GM19452 (cell line): ENCODE measurements around the gene FAIM2.
A peak's percentile ranks its signal among the peaks of the same experiment; 100 is the strongest.
"Not testable (repeated sequence)": the region's sequence is repeated elsewhere in the genome, so short reads cannot be mapped to it uniquely, and the experiment has no call there.

Source experiments
- ATAC-seq: cut with Tn5 transposase; IDR thresholded peaks from one replicate; pipeline ENCODE4 v1.9.1; 2021; ENCODE audit not compliant: unreplicated experiment

The FAIM2 gene

GRCh38 chr12:49866859-49867569, 36.7 kb downstream of the FAIM2 start:
- ATAC-seq, result no peak

GRCh38 chr12:49865782-49866135, 37.9 kb downstream of the FAIM2 start:
- no peak for ATAC-seq

DNA sequence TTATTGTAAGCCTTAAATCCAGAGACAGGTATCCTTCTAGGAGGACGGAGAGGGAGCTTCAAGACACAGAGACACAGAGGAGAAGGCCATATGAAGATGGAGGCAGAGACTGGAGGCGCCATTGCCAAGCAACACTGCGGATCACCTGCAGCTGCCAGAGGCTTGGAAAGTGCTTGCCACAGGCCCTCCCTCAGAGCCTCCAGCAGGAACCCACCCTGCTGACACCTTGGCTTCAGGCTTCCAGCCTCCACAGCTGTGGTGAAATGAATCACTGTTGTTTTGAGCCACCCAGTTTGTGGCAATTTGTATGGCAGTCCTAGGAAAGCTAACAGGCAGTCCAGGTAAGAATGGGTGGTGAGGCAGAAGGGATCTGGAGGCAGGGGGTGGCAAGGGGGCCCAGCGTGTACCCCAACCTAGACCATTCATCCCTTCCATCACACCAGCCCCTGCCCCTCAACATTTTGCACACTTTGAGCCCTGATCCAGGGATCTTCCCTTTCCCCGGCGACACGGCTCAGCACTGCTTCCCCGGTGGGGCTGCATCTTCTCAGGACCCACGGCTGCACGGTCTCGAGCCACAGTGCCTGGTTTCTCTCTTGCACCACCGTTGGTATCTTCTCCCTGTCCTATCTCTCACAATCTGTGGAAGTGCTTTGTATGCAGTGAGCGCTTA, 38.5 kb downstream of the FAIM2 start:
- no peak for ATAC-seq

DNA sequence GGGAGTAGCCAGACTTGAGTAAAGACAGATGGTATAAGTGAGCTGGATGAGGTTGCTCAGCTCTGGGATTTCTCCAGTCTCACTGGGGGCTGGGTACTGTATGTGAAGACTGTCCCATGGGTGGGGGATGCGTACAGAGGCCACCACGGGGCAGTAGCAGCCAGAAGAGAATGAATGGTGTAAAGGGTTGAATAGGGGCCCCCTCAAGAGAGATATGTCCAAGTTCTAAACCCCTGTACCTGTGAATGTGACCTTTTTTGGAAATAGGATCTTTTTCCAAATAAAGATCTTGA, 39.0 kb downstream of the FAIM2 start:
- ATAC-seq, result no peak

DNA sequence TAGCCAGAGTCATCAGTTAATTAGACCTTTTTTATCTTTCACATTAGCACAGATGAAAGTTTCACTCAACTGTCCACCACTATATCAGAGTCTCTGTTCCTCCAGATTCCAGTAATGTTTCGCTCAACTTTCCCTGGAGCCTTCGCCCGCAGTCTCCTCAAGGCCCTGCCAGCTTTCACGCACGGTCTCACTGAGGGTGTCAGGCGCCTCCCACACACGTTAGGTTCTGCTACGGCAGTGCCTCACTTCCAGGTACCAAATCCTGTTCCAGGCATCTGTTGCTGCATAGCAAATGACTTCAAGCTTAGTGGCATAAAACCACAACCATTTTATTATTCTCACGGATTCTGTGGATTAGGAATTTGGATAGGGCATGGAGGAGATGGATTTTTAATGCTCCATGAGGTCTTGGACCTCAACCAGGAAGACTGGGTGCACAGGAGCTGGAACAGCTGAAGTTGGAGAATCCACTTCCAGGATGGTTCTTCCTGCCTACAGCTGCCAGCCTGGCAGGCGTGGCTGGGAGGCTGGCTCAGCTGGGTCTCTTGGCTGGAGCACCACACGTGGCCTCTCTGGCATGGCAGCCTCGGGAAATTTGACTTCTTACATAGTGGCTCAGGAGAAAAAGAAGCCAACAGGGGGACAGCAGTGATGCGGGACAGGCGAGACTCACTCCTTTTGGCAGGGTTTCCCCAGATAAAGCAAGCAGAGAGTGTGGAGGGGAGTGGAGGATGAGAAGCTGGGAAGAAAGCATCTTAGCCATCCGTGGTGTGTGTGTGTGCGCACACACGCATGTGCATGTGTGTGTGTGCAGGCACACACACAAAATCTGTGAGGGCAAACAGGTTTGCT, 39.5 kb downstream of the FAIM2 start:
- no peak for ATAC-seq

DNA sequence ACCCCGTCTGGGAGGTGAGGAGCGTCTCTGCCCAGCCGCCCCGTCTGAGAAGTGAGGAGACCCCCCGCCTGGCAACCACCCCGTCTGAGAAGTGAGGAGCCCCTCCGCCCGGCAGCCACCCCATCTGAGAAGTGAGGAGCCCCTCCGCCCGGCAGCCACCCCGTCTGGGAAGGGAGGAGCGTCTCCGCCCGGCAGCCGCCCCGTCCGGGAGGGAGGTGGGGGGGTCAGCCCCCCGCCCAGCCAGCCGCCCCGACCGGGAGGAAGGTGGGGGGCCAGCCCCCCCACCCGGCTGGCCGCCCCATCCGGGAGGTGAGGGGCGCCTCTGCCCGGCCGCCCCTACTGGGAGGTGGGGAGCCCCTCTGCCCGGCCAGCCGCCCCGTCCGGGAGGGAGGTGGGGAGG, 42.8 kb downstream of the FAIM2 start:
- ATAC-seq, result not testable (repeated sequence)

- ATAC-seq, result not testable (repeated sequence)
Observed at GRCh38 chr12:49855890-49856289, 47.8 kb downstream of the FAIM2 start.

GRCh38 chr12:49854976-49855375, 48.7 kb downstream of the FAIM2 start:
- ATAC-seq, result no peak

- no peak for ATAC-seq
Observed at GRCh38 chr12:49853671-49854070, 50.0 kb downstream of the FAIM2 start.

DNA sequence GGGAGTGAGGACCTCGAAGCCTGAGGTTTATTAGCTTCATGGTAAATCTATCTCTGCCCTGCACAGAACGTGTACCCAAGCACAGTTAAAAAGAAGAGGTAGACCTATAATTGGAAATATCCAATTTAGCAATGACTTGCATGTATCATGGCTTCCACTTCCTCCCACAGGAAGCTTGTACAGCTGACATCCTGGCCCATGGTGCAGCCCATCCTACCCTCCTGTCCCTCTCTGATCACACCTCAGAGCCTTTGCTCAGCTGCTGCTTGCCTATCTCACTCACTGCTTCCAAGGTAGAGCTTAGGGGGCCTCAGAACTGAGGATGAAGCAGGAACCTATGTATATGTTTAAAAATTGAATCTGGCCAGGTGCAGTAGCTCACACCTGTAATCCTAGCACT, 56.5 kb downstream of the FAIM2 start:
- no peak for ATAC-seq

DNA sequence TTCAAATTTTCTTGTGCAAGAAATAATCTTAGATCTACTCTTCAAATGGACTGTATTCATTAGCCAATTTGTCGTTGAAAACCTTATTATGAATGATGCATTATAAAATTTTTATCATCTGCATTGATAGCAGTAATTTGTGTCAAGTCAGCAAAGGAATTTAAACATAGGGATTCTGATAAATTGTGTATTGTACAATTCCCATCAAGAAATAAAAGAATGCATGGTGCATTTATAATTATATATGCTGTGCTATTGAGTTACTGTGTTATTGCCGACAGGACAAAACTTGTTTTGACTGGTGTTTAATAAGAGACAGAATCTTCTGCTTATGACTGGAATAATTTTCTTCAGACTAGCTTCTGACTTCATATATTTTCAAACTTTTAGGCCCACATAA, 57.7 kb downstream of the FAIM2 start:
- ATAC-seq, result no peak

DNA sequence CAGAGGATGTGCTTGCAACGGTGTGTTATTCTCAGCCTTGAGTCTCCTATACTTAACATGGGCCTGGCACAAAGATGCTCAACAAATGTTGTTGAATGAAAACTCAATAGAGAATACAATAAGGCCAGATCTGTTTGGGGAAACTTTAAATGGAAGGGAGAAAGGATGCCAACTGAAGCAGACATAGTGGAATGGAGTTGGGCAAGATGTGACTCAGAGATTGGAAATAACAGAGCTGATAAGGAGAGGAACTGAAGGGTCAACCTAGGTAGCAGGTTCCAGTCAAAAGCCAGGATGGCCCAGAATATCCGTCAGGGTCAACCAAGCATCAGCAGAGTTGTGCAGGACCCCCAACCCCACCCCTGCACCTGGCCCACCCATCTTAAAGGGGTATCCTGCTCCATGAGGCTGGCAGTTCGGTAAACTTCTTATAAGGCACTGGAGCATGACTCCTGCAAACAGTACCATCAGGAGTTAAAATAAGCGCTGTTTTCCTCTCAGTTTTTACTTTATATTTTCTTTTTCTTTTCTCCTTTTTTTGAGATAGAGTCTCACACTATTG, 59.7 kb downstream of the FAIM2 start:
- ATAC-seq, result no peak

GRCh38 chr12:49843411-49843810, 60.3 kb downstream of the FAIM2 start:
- ATAC-seq, result no peak

DNA sequence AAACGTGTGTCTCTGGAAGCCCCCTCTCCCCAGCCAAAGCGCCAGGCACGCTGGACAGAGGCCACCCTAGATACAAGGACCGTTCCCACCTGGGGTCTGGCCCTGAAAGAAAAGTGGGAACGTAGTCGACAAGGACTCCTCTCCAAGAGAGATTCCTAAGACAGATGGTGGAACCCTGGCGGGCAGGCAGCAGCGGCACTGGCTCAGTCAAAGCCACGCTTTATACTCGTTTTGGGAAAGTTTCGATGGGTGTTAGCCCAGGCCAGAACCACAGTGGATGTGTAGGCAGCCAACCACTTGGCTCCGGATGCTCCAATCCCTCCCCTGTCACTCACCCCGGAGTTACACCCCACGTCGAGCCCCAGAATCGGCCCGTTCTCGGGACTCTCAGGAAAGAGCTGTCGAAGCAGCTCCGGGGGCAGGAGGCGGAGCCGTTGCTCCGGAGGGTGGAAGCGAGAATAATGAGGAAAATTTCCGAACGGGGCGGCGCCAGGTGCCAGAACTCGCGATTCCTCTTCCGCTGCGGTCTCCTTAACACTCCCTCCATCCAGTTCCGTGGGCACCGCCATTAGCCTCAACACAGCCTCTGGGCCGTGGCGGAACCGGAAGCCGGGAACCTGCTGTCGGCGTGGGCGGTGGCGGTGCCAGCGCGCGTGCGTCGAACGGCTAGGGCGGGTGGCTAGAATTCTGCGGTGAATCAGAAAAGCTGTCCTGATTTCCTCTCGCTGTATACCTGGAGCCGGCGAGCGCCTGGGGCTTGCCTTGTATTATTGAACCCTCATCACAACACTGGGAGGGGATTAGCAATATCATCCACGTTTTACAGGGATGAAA, 61.0 kb downstream of the FAIM2 start, which contains the start of gene BCDIN3D:
BCDIN3D (minus strand) TSS at position 588 of the 834 bp plus-strand sequence; CDS start at position 569, 19 bp downstream.
- ATAC-seq, result peak; percentile 90

- no peak for ATAC-seq
Observed at GRCh38 chr12:49838973-49839633, 64.6 kb downstream of the FAIM2 start.

DNA sequence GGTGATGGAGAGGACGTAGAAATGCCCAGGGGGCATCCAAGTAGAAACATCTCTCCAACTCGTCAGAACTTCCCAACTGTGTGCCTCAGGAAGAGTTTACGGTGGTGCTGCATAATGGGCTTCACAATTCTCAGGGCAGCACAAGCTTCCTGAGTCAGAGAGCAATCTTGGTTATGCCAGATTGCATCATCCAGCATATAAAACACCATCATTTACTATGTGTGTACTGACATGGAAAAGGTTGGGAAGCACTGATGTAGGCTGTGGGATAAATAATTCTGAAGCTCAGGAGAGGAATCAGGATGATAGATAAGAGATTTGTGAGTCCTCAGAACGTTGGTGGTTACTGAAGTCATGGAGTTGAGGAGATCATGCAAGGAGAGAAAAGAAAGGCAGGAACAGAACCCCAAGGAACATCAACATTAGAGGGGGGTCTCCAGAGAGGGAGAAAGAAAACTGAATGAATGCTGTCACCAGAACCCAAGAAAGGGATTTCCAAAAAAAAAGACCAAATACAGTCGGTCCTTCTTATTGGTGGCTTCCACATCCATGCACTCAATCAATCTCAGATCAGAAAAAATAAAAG, 70.8 kb downstream of the FAIM2 start:
- no peak for ATAC-seq

- no peak for ATAC-seq
Observed at GRCh38 chr12:49831717-49832116, 72.0 kb downstream of the FAIM2 start.

DNA sequence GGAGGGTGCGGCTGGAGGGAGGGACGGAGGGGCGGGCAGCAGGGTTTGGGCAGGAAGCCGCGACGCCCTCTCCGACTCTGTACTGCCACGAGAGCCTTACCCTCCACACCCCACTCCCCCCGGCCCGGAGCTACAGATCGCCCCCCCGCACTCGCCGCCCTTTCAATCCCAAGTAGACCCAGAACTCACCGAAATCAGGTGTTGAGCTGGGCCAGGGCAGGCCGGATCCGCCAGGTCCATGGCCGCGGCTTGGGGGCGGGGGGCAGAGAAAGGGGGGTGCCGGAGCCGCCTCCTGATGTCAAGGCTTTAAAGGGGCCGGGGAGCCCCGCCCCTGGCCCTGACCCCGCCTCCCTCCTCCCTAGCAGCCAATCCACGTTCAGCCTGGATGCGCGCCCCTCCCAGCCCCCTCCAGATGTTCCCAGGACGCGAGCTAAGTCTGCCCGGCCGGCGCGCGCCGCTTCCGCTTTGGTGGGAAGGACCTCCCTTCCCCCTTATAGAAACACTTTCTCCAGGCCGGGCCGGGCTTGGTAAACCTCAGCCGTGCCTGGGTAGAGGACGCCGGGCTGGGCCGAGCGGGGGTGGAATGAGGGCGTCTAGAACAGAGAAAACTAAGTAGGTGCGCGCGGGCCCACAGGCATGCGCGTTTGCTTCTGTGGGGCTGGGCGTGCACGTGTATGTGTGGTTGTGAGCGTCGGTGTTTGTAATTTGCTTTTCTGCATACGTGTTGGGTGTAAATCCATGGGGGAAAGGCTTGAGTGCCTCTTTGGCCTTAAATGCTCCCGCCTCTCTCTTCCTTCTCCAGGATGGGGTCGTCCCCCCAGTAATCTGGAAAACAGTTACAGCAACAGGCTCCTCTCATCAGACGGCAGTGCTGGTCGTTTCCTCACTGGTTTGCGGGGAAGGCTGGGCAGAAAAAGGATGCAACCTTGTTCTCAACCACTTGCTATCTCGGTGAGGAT, 75.3 kb downstream of the FAIM2 start, which contains the start of gene NCKAP5L:
NCKAP5L (minus strand) TSS at position 281 of the 959 bp plus-strand sequence. CDS start 24,369 bp downstream, outside the sequence.
- peak; percentile 92 for ATAC-seq
